Right renal cortex interstitium (tissue), 3 donors: ENCODE data around the gene NSRP1. TPM values are rescaled to one million over a fixed set of nuclear protein-coding genes. Genes with fewer than 3 reads are reported as not detected.
"Not testable (repeated sequence)": the region's sequence is repeated elsewhere in the genome, so short reads cannot be mapped to it uniquely, and the experiment has no call there.

Experiments used
- DNase-seq, 3 donors: peaks; one replicate each; pipeline ENCODE4 v3.0.0-alpha.2; 2013; ENCODE audit warnings: low read depth in 3 of 3, low spot score in 2 of 3
- polyA plus RNA-seq, 3 donors: library from polyadenylated mRNA; unstranded; fragments of 120-200 nt; gene quantifications; one replicate each; pipeline ENCODE4 v1.2.1, GENCODE V29; 2013; ENCODE audit not compliant: insufficient read length in 3 of 3

The NSRP1 gene
- polyA plus RNA-seq, 3 donors = 43.6 to 54.3 (median 47.1) TPM

- DNase-seq = no peak
Observed at GRCh38 chr17:30219315-30219714, 102.7 kb downstream of the NSRP1 start.

GRCh38 chr17:30219833-30220232, 103.2 kb downstream of the NSRP1 start:
- DNase-seq = no peak

- DNase-seq = no peak
Observed at GRCh38 chr17:30220414-30220813, 103.8 kb downstream of the NSRP1 start.

- DNase-seq = no peak
Observed at GRCh38 chr17:30221346-30221745, 104.7 kb downstream of the NSRP1 start.

GRCh38 chr17:30222251-30222650, 105.6 kb downstream of the NSRP1 start:
- DNase-seq = no peak

GRCh38 chr17:30222721-30223175, 106.1 kb downstream of the NSRP1 start:
- no peak for DNase-seq

GRCh38 chr17:30224419-30224960, 107.9 kb downstream of the NSRP1 start:
- no peak for DNase-seq

- DNase-seq = no peak
Observed at GRCh38 chr17:30225112-30225511, 108.5 kb downstream of the NSRP1 start.

GRCh38 chr17:30225919-30226553, 109.4 kb downstream of the NSRP1 start:
- no peak for DNase-seq

GRCh38 chr17:30226878-30227277, 110.3 kb downstream of the NSRP1 start:
- DNase-seq = no peak

GRCh38 chr17:30228011-30228410, 111.4 kb downstream of the NSRP1 start:
- no peak for DNase-seq

GRCh38 chr17:30229012-30229411, 112.4 kb downstream of the NSRP1 start:
- DNase-seq = no peak

GRCh38 chr17:30230009-30230408, 113.4 kb downstream of the NSRP1 start:
- DNase-seq = not testable (repeated sequence)

- no peak for DNase-seq
Observed at GRCh38 chr17:30230596-30231125, 114.0 kb downstream of the NSRP1 start.

GRCh38 chr17:30232015-30232823, 115.6 kb downstream of the NSRP1 start:
- no peak for DNase-seq

- no peak for DNase-seq
Observed at GRCh38 chr17:30232824-30233427, 116.3 kb downstream of the NSRP1 start.

GRCh38 chr17:30234296-30234695, 117.7 kb downstream of the NSRP1 start:
- DNase-seq = no peak

- DNase-seq = no peak
Observed at GRCh38 chr17:30234964-30235363, 118.3 kb downstream of the NSRP1 start.

GRCh38 chr17:30235386-30236296, 119.0 kb downstream of the NSRP1 start, which contains the start of gene SLC6A4:
Gene SLC6A4 (minus strand): TSS chr17:30235697. CDS start chr17:30221958, 13,739 bp downstream.
- DNase-seq = no peak
